Gastrocnemius medialis (tissue), 4 donors: Measurements from ENCODE around the gene CMTM7.

Experiments used
- POLR2A ChIP-seq, 2 donors: fragments of 450-650 bp; IDR thresholded peaks; one replicate each; pipeline ENCODE4 v1.6.1; 2017; ENCODE audit warnings: antibody characterized with exemption in 2 of 2, mild to moderate bottlenecking in 2 of 2, moderate library complexity in 2 of 2
- TF ChIP-seq, protein P1 (sequence below), 5 experiments: fragments of 450-650 bp in 3 of 5; fragments of 200-600 bp in 2 of 5; sonication (generic) in 2 of 5; IDR thresholded peaks in 4 of 5; conservative IDR thresholded peaks in 1 of 5; 1 replicate in 4 of 5; 2 replicates in 1 of 5; pipeline ENCODE4 v1.5.1; 2016 to 2019; ENCODE audit warnings: antibody characterized with exemption in 5 of 5, mild to moderate bottlenecking in 3 of 5, moderate library complexity in 3 of 5

DNA sequence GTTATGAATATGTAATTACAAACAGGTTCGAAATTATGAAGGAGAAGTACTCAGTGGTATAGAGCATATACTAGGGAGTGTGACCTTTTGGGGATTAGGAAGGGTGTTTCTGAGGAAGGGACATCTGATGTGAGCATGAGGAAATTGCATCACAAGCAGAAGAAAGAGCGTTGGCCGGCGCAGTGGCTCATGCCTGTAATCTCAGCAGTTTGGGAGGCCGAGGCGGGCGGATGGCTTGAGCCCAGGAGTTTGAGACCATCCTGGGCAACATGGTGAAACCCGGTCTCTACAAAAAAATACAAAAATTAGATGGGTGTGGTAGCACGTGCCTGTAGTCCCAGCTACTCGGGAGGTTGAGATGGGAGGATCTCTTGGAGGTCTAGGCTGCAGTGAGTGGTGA, 6.9 kb downstream of the CMTM7 start:
- TF ChIP-seq, protein P1, sequence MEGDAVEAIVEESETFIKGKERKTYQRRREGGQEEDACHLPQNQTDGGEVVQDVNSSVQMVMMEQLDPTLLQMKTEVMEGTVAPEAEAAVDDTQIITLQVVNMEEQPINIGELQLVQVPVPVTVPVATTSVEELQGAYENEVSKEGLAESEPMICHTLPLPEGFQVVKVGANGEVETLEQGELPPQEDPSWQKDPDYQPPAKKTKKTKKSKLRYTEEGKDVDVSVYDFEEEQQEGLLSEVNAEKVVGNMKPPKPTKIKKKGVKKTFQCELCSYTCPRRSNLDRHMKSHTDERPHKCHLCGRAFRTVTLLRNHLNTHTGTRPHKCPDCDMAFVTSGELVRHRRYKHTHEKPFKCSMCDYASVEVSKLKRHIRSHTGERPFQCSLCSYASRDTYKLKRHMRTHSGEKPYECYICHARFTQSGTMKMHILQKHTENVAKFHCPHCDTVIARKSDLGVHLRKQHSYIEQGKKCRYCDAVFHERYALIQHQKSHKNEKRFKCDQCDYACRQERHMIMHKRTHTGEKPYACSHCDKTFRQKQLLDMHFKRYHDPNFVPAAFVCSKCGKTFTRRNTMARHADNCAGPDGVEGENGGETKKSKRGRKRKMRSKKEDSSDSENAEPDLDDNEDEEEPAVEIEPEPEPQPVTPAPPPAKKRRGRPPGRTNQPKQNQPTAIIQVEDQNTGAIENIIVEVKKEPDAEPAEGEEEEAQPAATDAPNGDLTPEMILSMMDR (IDR thresholded peaks at IDR 0.05 in 4 of 5, conservative IDR thresholded peaks at IDR 0.05 in 1 of 5) = no peak
- TF ChIP-seq POLR2A (IDR thresholded peaks at IDR 0.05) = no peak
